GM21619 (cell line): ENCODE results near the gene COL4A3.
A peak's percentile ranks its signal among the peaks of the same experiment; 100 is the strongest.

ENCODE experiments used
- ATAC-seq: cut with Tn5 transposase; IDR thresholded peaks from one replicate; pipeline ENCODE4 v1.9.1; 2021; ENCODE audit not compliant: unreplicated experiment

The COL4A3 gene

GRCh38 chr2:227163998-227164762, at the start of gene COL4A3, which contains the start of gene COL4A4:
Gene COL4A3 (plus strand): TSS chr2:227164624. CDS start chr2:227164727, 103 bp downstream.
Gene COL4A4 (minus strand): TSS chr2:227164205. CDS start chr2:227147483, 16,722 bp downstream.
- peak; percentile 49 for ATAC-seq

- ATAC-seq = no peak
Measured at GRCh38 chr2:227115761-227116160, 48.7 kb upstream of the COL4A3 start.

GRCh38 chr2:227117027-227117426, 47.4 kb upstream of the COL4A3 start:
- peak; percentile 78 for ATAC-seq

GRCh38 chr2:227117852-227118251, 46.6 kb upstream of the COL4A3 start:
- no peak for ATAC-seq

GRCh38 chr2:227118353-227118752, 46.1 kb upstream of the COL4A3 start:
- ATAC-seq = no peak

- no peak for ATAC-seq
Measured at GRCh38 chr2:227123697-227124096, 40.7 kb upstream of the COL4A3 start.

GRCh38 chr2:227124811-227125210, 39.6 kb upstream of the COL4A3 start:
- no peak for ATAC-seq

- ATAC-seq = no peak
Measured at GRCh38 chr2:227125506-227125905, 38.9 kb upstream of the COL4A3 start.

- ATAC-seq = no peak
Measured at GRCh38 chr2:227127201-227127600, 37.2 kb upstream of the COL4A3 start.

GRCh38 chr2:227130636-227131035, 33.8 kb upstream of the COL4A3 start:
- ATAC-seq = no peak

- no peak for ATAC-seq
Measured at GRCh38 chr2:227132986-227133385, 31.4 kb upstream of the COL4A3 start.

- no peak for ATAC-seq
Measured at GRCh38 chr2:227134591-227134990, 29.8 kb upstream of the COL4A3 start.

- no peak for ATAC-seq
Measured at GRCh38 chr2:227141301-227141700, 23.1 kb upstream of the COL4A3 start.

- ATAC-seq = no peak
Measured at GRCh38 chr2:227143895-227144294, 20.5 kb upstream of the COL4A3 start.

- no peak for ATAC-seq
Measured at GRCh38 chr2:227146456-227146855, 18.0 kb upstream of the COL4A3 start.

GRCh38 chr2:227147023-227147422, 17.4 kb upstream of the COL4A3 start:
- ATAC-seq = no peak

- no peak for ATAC-seq
Measured at GRCh38 chr2:227148106-227148505, 16.3 kb upstream of the COL4A3 start.

GRCh38 chr2:227150222-227150936, 14.0 kb upstream of the COL4A3 start:
- no peak for ATAC-seq

GRCh38 chr2:227152093-227152766, 12.2 kb upstream of the COL4A3 start:
- no peak for ATAC-seq

- no peak for ATAC-seq
Measured at GRCh38 chr2:227153307-227153706, 11.1 kb upstream of the COL4A3 start.

GRCh38 chr2:227153758-227154486, 10.5 kb upstream of the COL4A3 start:
- ATAC-seq = no peak
